ENCODE data around the gene OSM.

- no peak for TF ChIP-seq TAF1 (IDR thresholded peaks at IDR 0.05; ENCODE audit: borderline replicate concordance, low read depth, low read length)
- no peak for TF ChIP-seq POLR2A (IDR thresholded peaks at IDR 0.05; ENCODE audit: low read depth, low read length)
- TF ChIP-seq POLR2AphosphoS5 (IDR thresholded peaks at IDR 0.05; ENCODE audit: low read depth, low read length), result no peak
Observed at GRCh38 chr22:30315962-30316576, 49.4 kb upstream of the OSM start.

Measured in GM12892 (cell line).